GM19372 (cell line): Measurements from ENCODE around the gene NADSYN1.
A peak's percentile ranks its signal among the peaks of the same experiment; 100 is the strongest.

Experiments used
- ATAC-seq: cut with Tn5 transposase; IDR thresholded peaks from one replicate; pipeline ENCODE4 v1.9.1; 2021; ENCODE audit warnings: mild to moderate bottlenecking, low read depth, moderate library complexity; ENCODE audit not compliant: unreplicated experiment

Gene NADSYN1

DNA sequence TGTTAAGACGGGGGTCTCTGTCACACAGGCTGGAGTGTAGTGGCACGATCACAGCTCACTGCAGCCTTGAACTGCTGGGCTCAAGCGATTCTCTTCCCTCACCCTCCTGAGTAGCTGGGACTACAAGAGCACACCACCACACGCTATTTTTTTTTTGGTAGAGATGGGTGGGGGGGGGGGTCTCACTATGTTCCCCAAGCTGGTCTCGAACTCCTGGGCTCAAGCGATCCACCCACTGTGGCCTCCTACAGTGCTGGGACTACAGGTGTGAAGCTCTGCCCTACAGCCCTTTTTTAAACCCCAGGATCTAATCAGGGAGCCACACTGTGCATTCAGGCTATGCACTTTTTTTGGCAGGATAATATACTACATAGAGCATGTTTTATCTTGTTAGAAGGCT is 3.4 kb upstream of the NADSYN1 start:
- no peak for ATAC-seq

DNA sequence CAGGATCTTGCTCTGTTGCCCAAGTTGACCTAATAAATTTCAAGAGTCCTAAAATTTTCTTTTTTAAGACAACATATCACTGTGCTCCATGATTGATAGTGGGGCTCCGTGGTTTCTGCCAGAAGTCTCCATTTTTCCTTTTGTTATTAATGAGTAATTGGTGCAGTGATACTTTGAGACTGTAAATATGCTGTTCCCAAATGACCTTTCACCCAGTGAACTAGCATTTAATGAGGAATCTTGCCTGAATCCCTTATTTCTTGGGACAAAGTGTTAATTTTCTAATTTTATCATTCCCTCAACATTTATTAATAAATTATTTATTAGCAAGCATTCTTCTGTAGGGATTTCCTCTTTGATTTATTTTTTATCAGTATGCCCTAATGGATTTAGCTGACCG is 2.5 kb upstream of the NADSYN1 start:
- no peak for ATAC-seq

DNA sequence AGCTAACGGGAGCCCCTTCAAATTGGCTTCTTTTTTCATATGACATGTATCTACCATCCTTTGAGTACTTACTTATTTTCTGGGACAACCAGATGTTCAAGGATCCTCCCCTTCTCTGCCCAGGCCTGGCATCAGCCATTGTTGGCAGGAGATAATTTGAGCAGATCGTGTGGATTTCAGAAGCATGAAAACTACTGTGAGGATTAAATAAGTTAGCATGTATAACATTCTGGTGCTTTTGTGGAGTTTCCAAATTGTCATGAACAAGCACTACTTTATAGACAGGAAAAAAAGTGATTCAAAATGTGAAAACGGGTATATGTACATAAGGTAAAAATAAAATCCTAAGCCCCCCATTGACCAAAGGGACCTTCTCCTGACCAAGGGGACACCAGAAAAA is 2.1 kb upstream of the NADSYN1 start:
- no peak for ATAC-seq

DNA sequence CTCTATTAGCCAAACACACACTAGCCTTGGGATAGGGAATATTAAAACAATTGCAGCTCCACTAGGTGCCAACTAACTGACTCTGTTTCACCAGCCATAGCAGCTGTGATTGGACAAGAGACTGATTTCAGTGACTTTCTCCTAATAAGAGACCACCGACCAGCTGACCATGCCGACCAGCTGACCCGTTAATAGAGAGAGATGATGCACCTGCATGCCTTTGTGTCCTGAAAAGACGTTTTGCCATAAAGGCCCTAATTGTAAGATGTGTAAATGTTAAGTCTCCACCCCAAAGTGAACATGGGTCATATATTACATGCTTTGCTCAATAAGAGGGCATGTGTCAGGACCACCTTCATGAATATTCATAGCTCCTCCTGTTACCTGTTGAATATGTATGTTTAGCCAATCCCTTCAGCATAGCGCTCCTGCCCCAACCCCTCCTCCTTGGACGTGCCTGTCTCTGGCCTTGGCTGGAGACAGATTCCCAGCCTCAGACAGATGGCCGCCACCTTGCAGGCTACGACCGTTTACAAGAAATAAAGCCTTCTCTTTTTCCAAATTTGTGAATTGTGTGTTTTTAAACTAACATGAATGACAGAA is 1.3 kb upstream of the NADSYN1 start:
- ATAC-seq, result no peak

DNA sequence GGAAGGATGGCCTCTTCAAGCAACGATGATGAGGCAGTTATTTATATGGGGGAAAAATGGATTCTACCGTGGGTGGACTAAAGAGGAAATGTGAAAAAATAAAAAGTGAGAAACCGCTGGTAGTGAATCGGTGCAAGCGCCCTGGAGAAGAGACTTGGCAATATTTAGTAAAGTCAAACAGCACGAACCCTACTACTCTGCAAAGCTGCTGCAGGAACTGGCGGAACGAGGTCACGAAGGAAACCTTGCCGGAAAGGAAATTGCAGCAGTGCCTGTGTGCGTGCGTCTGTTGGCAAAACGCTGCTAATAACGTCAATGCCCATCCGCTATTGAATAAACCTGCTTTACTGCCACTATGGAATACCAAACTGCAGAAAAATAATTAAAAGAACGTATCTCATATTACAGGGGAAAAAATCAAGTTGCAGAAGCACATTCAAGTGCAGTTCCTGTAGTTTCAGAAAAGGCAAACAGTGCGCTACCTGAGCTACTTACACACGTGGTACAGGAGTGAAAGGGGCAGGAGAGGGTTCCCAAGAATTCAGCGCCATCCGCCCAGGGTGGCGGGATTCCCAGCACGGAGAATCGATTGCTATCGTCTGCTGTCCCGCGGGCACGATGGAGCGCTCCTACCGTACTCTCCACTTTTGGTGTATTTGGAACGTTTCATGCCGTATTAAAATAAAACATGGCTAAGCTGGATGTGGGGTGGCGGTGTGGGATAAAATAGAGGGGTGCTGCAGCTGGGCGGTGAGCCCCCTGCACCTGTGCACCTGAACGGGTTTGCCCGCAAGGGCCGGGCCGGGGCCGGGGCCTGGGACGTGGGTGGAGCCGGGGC is 585 bp upstream of the NADSYN1 start:
- peak; percentile 0 for ATAC-seq

DNA sequence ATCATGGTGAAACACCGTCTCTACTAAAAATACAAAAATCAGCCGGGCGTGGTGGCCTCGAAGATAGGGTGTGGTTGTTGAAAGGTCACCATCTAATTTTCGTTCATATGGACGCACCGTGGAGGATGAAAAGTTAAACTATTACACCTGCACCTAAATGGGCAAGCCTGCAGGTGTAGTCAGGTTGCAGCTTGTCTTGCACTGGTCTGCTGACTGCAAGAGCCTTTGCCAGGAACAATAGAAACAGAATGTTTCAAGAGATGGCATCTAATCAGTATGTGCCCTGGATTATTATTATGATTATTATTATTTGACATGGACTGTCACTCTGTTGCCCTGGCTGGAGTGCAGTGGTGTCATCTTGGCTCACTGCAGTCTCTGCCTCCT is 908 bp downstream of the NADSYN1 start:
- no peak for ATAC-seq

DNA sequence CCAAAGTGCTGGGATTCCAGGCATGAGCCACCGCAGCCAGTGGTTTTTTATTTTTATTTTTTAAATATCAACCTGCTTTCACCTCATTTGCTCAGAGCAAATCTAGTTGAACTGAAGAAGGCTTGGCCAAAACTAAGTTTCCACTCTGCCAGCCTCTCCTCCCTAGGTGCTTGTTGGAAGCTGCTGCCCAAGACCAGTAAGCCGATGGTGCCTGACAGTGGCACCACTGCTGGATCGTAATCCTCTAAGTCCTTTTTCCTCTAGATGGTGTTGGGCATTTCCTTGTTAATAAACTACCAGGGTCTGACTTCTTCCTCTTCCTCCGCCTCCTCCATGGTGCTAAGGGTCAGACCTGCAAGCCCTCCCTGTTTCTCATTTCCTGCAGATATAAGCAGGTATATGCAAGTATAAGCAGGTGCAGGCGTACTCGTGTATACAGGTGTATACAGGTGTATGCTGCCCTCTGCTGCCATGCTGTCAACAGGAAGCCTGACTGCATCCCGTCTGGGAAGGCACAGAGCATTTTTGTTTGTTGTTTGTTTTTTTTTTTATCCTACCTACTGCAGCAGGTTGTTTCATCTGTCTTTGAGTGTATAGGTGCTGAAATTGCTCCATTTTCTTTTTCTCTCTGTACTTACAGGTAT is 1.6 kb downstream of the NADSYN1 start:
- no peak for ATAC-seq

DNA sequence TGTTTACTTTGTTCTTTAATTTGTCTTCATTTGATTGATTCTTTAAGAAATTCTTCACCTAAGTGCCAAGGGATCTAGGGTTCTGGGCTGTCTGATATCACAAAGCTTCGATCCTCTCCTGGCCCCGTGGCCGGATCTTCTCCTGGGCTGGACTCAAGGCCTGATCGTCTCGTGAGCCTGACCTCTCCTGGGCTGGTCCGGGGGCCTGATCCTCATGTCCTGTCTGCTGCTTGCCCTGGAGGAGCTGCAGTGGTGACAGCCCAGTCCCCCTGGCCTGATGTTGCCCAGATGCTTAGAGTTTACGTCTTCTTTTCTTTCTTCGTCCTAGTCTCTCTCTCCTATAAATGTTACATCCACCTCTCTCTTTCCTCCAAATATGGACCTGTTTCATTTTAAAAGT is 3.3 kb downstream of the NADSYN1 start:
- no peak for ATAC-seq

DNA sequence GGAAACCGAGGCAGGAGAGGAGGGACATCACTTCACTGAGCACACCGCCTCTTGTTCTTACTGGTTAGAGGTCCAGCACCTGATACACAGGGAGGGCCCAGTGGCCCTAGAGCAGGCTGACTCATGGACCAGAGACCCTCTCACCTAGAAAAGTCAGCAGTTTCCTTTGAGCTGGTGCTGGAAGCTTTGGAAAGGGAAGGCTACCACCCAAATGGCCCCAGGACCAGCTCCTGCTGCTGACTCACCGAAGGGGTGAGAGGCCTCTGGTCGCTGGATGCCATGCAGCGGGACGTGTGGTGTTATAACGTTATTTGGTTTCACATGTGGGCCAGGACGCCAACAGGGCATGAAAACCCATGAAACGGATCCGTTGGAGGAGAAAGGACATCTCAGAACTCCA is 3.8 kb downstream of the NADSYN1 start:
- no peak for ATAC-seq

DNA sequence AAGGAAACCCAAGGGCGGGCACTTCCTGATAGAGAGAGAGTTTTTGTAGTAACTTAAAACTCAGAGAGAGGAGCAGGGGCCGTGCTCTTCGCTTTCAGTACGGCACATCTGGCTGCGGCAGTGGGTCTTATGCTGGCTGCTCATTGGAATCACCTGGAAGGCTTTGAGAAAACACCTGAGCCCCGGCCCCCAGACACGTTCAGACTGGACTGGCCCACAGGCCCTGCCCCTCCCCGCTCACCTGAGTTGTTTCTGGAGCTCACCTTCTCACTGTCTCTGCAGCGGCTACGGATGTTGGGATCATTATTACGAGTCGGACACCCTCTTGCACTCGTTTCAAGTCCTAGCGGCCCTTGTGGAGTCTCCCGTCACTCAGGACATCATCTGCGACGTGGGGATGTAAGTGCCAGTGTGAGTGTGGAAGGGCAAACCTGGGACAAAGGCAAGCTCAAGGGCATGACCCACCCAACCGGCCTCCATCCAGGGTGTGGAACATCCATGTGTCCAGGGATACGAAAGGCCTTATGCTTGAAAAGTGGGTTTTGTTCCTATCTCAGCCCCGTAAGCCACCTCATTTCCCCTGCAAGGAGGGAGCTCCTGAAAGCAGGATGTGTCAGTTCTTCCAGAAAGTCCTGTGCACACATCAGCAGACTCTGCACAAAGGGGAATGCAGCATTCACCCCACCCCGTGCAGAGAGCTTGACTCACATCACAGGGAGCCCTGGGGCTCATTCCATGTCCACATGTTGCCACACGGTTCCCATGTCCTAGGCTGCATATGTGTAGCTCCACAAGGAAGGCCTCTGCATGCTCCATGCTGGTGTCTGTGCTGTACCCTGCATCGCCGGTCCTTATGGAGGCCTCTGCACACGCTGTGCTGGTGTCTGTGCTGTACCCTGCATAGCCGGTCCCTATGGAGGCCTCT is 5.4 kb downstream of the NADSYN1 start:
- no peak for ATAC-seq

DNA sequence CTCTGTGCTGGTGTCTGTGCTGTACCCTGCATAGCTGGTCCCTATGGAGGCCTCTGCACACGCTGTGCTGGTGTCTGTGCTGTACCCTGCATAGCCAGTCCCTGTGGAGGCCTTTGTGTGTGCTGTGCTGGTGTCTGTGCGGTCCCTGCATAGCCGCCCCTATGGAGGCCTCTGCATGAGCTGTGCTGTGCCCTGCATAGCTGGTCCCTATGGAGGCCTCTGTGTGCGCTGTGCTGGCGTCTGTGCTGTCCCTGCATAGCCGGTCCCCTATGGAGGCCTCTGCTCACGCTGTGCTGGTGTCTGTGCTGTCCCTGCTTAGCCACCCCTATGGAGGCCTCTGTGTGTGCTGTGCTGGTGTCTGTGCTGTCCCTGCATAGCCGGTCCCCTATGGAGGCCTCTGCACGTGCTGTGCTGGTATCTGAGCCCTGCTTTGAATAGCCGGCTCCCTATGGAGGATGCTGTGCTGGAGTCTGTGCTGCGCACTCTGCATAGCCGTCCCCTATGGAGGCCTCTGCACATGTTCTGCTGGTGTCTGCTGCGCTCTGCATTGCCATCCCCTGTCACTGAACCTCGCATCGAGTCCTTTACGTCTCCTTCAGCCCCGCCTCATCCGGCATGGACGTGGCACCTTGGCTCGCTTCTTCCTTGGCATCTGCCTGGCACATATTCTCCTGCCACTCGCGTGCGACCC is 6.2 kb downstream of the NADSYN1 start:
- ATAC-seq, result no peak

DNA sequence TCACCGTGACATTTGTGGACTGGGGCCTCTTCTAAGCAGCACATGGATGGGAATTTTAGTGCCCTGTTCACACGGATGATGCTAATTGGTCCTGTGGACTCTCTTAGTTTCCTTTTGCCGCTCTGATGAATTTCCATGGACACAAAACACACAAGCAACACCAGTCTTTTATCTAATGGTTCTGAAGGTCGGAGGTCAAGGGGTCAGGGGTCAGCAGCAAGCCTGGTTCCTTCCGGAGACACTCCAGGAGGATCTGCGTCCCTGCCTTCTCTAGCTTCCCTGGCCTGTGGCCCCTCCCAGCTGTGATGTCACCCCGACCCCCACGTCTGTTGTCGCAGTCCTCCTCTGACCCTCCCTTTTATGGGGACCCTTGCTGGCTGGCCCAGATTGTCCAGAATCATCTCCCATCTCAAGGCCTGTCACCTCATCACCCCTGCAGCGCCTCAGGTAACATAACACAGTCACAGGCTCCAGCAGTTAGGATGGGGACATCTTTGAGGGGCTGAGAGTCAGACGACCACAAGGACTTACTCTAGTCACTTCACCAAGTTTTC is 6.8 kb downstream of the NADSYN1 start:
- ATAC-seq, result no peak

DNA sequence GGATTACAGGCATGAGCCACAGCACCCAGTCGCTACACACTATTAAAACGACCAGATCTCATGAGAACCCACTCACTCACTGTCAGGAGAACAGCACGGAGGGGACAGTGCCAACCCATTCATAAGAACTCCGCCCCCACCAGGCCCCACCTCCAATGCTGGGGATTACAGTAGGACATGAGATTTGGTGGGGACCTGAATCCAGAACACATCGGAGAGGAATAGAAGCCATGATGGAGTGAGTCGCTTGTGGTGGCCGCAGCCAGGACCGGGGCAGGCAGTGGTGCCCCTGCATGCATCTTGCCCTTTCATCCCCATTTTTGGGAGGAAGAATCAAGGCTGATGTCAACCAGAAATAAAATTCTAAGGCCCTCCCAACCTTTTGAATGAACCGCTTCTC is 8.7 kb downstream of the NADSYN1 start:
- no peak for ATAC-seq

DNA sequence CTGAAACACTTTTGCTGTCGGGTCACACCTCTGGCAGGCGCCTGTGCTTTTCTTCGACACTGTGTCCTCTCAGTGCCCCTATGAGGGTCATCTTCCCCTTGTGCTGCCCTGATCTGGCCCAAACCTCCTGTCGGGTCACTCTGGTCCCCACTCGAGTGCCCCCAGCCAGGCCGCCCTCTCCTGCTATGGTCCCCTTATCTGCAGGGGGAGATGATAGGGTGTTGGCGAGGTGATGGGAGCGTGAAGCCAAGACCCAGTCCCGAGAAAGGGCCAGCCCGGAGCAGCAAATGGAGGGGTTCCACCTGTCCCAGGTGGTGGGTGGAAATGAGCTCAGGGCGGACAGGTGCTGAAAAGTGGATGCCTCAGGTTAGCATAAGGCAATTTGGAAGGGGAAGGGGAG is 9.7 kb downstream of the NADSYN1 start:
- no peak for ATAC-seq

DNA sequence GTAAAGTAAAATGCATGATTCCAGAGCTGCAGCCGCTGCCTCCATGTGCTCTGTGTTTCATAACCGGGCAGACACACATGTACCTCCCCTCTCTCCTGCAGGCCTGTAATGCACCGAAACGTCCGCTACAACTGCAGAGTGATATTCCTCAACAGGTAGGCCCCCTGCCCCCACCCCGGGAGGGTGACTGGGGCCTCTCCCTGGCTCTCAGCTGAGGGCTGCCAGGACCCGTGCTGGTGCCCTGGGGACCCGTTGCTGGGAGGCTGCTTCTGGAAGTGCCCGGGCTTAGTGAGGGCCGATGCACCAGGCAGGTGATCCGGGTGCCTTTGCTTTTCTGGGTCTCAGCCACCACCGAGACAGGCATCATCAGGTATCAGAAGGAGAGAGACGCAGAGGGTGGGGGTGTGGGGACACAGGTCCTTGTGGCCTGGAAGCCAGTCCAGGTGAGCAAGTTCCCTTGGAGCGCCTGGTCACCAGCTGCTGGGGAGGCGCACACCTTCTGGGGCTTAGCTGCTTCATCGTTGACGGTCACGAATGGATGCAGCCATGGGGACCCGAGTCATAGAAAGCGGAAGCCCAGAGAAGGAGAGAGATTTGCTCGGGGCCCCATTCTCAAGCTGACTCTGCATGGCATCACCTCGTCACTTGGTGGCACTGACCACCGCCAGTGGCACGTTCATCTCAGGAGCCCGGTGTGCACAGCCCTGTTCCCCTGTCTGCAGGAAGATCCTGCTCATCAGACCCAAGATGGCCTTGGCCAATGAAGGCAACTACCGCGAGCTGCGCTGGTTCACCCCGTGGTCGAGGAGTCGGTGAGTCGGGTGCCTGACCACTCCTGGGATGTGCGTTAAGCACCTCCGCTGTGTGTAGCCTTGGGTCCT is 10.6 kb downstream of the NADSYN1 start:
- no peak for ATAC-seq

DNA sequence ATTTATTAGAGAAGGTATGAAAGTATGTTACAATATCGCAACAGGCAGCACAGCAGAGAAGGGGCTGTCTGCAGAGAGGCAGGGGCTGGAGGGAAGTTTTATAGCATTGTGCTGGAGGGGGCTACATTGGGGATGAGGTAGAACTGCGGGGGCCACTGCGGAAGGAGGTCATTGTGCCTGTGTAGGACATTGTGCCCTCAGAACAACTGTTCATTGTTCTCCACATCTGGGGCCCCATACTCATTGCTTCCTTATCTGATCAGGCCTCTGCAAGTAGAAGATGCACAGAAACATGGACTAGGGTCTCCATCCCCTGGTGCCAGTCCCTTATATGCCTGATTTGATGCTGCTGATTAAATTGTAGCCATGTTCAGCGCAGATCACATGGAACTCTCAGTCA is 12.1 kb downstream of the NADSYN1 start:
- ATAC-seq, result no peak

DNA sequence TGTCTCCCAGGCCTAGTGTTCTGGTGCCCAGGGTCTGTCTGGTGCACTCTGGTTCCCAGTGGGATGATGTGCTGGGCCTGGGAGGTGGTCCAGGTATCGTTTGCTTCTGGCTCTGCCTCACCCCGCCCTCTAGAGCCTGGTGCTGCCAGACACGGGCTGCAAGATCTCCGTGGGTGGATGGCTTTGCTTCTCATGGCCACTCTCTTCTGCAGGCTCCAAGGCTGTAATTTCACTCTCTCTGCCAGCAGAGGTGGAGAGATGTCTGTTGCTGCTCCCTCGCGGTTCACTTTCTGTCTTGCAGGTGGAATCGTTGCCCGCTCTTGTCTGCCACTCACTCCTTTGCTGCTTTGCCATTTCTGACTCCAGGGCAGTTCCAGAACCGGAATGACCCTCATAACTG is 13.4 kb downstream of the NADSYN1 start:
- ATAC-seq, result no peak

DNA sequence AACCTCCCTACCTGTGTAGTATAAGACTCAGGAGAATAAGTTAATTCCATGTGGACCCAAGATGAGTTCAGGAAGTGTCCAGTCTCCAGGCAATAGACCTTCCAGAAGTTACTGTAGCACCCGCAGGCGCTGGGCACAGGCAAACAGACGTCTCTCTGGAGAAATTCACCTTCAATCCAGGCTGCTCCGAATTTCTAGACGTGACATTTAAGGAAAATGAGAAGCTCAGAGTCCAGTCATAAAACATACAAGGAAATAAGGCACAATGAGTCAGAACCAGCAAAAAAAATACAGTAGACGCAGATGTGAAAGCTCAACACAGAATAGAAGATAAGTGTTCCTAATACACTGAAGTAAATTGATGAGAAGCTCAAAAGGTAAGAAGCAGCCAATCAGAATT is 14.2 kb downstream of the NADSYN1 start:
- no peak for ATAC-seq

DNA sequence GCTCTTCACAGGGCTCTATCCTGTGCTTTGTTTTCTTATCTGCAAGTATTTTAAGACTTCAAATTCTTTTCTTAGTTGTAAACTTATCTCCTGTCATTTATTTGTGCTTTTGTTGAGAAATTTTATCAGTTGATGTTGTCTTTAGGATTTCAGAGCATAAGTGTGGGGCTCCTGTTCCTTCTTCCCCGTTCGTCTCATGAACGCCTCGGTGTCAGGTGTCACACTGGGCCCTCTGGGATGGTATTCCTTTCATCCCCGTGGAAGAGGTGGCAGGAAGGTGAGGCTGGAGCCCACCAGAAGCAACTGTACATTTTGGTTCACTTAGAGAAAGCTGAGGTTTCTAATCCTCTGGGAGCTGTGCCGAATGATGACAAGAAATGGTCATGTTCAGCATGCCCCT is 17.9 kb downstream of the NADSYN1 start:
- no peak for ATAC-seq
